Stomach smooth muscle (tissue), 2 donors: ENCODE data around the gene RASSF10.

ENCODE experiments used
- H3K27ac ChIP-seq: one replicate; pipeline ENCODE4 v1.7.0; 2013; ENCODE audit warnings: mild to moderate bottlenecking, low read length, inconsistent platforms
- H3K27me3 ChIP-seq, 2 donors: one replicate each; pipeline ENCODE4 v1.7.0; 2013; ENCODE audit warnings: low read length in 2 of 2; ENCODE audit not compliant: insufficient read depth in 2 of 2, control insufficient read depth in 1 of 2
- H3K36me3 ChIP-seq, 2 donors: one replicate each; pipeline ENCODE4 v1.7.0; 2013; ENCODE audit warnings: low read length in 2 of 2; ENCODE audit not compliant: control insufficient read depth in 2 of 2, insufficient read depth in 2 of 2
- H3K4me1 ChIP-seq: one replicate; pipeline ENCODE4 v1.7.0; 2013; ENCODE audit warnings: low read length; ENCODE audit not compliant: control insufficient read depth, insufficient read depth
- H3K4me3 ChIP-seq, 2 donors: one replicate each; pipeline ENCODE4 v1.7.0; 2013; ENCODE audit warnings: low read length in 2 of 2
- H3K9ac ChIP-seq, 2 donors: one replicate each; pipeline ENCODE4 v1.7.0; 2013; ENCODE audit warnings: low read length in 2 of 2, mild to moderate bottlenecking in 1 of 2
- H3K9me3 ChIP-seq, 2 donors: one replicate each; pipeline ENCODE4 v1.7.0; 2013; ENCODE audit warnings: low read length in 2 of 2; ENCODE audit not compliant: control insufficient read depth in 2 of 2
- donor health status: healthy.
- donor health status: Pancreatic carcinoma.

Gene RASSF10

GRCh38 chr11:12973528-12974181 is 35.5 kb upstream of the RASSF10 start:
- Histone ChIP-seq H3K9me3 (no peaks in the 10 kb centered on the region), H3K4me1 (no peaks in the 10 kb centered on the region), H3K4me3 (no peak overlapping the region), H3K27ac (no peak overlapping the region), H3K27me3 (no peaks in the 10 kb centered on the region), H3K9ac (no peak overlapping the region), H3K36me3 (no peaks in the 10 kb centered on the region)

- H3K9ac ChIP-seq, result no peak overlapping the region
- no peak overlapping the region for H3K4me3 ChIP-seq
- H3K9me3 ChIP-seq, result no peaks in the 10 kb centered on the region
- no peaks in the 10 kb centered on the region for H3K36me3 ChIP-seq
- no peaks in the 10 kb centered on the region for H3K4me1 ChIP-seq
- no peak overlapping the region for H3K27ac ChIP-seq
- no peaks in the 10 kb centered on the region for H3K27me3 ChIP-seq
These were observed 33.9 kb upstream of the RASSF10 start for GRCh38 chr11:12975195-12975594.

DNA sequence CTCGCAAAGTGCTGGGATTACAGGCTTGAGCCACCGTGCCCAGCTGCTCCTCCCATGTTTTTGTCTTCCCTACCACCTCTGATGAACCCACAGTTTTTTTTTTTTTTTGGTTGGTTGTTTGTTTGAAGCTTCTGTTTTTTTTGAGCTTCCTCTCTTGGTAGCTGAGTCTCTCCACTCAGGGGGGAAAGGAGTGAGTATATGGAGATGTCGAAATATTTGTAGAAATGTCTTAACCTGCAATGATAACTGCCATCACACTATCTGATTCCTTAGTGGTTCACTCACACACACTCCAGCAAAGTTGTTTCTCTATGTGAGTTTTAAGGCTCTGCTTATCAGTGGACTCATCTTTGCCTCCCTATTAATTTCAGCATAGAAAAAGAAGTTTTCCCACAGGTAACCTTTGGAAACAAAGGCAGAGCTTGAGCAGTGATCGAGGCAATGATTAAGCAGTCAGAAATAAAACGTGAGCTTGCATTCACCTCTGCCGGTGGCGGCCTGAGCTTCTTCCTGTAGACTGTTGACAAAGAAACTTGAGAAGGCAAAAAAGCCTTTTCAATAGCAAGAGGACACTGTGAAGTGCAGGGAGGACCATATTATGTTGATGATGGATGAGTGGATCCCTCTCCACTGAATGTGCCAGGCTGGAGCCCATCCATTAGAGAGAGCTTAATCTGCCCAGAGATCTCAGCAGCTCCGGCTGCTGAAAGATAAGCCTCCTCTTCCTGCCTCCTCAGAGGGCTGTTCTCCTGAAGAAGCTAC is 29.0 kb upstream of the RASSF10 start:
- no peak overlapping the region for H3K27ac ChIP-seq

GRCh38 chr11:12981676-12982522 is 27.2 kb upstream of the RASSF10 start:
- Histone ChIP-seq H3K27ac (no peak overlapping the region), H3K9ac (no peak overlapping the region), H3K27me3 (peaks cover 3 to 5% of the 10 kb centered on the region in 2 donors), H3K4me3 (no peak overlapping the region), H3K9me3 (no peaks in the 10 kb centered on the region), H3K4me1 (no peaks in the 10 kb centered on the region), H3K36me3 (no peaks in the 10 kb centered on the region)

More for the DNA sequence above, 29.0 kb upstream of the RASSF10 start:
- Histone ChIP-seq H3K27me3 (peaks cover 3 to 5% of the 10 kb centered on the region in 2 donors), H3K4me1 (no peaks in the 10 kb centered on the region), H3K4me3 (no peak overlapping the region), H3K9ac (no peak overlapping the region), H3K9me3 (no peaks in the 10 kb centered on the region), H3K36me3 (no peaks in the 10 kb centered on the region)

GRCh38 chr11:12983336-12983735 is 25.8 kb upstream of the RASSF10 start:
- Histone ChIP-seq H3K27me3 (peaks cover 3 to 5% of the 10 kb centered on the region in 2 donors), H3K36me3 (no peaks in the 10 kb centered on the region), H3K27ac (no peak overlapping the region), H3K9me3 (no peaks in the 10 kb centered on the region), H3K4me3 (no peak overlapping the region), H3K9ac (no peak overlapping the region), H3K4me1 (no peaks in the 10 kb centered on the region)

- Histone ChIP-seq H3K9me3 (no peaks in the 10 kb centered on the region), H3K4me3 (no peak overlapping the region), H3K27me3 (peaks cover 3 to 5% of the 10 kb centered on the region in 2 donors), H3K27ac (no peak overlapping the region), H3K4me1 (no peaks in the 10 kb centered on the region), H3K36me3 (no peaks in the 10 kb centered on the region), H3K9ac (no peak overlapping the region)
These were observed 22.8 kb upstream of the RASSF10 start for GRCh38 chr11:12986194-12986898.

- Histone ChIP-seq H3K9ac (no peak overlapping the region), H3K27ac (no peak overlapping the region), H3K36me3 (no peaks in the 10 kb centered on the region), H3K27me3 (no peaks in the 10 kb centered on the region), H3K4me3 (no peak overlapping the region), H3K9me3 (no peaks in the 10 kb centered on the region), H3K4me1 (no peaks in the 10 kb centered on the region)
These were observed 19.5 kb upstream of the RASSF10 start for GRCh38 chr11:12989428-12990161.

GRCh38 chr11:12990162-12990480 is 19.0 kb upstream of the RASSF10 start:
- Histone ChIP-seq H3K9me3 (no peaks in the 10 kb centered on the region), H3K4me3 (no peak overlapping the region), H3K4me1 (no peaks in the 10 kb centered on the region), H3K9ac (no peak overlapping the region), H3K27ac (no peak overlapping the region), H3K27me3 (no peaks in the 10 kb centered on the region), H3K36me3 (no peaks in the 10 kb centered on the region)

DNA sequence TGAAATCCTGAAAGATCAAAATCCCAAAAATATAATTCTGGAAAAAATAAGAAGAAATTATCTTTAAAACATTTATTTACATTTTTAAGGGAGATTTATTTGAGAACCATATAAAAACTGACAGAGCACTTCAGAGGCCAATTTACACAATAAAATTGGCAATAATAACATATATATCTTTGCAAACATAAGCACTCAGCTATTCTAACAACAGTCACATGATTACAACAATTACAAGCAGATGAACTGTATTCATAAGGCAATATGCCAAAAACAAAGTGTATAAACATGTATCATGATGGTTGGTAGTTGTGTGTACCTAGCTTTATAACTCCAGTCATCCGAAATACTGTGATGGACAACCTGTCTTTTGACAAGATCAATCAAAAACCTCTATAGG is 17.7 kb upstream of the RASSF10 start:
- Histone ChIP-seq H3K4me3 (no peak overlapping the region), H3K9ac (no peak overlapping the region), H3K36me3 (no peaks in the 10 kb centered on the region), H3K27ac (no peak overlapping the region), H3K4me1 (no peaks in the 10 kb centered on the region), H3K27me3 (no peaks in the 10 kb centered on the region), H3K9me3 (no peaks in the 10 kb centered on the region)

DNA sequence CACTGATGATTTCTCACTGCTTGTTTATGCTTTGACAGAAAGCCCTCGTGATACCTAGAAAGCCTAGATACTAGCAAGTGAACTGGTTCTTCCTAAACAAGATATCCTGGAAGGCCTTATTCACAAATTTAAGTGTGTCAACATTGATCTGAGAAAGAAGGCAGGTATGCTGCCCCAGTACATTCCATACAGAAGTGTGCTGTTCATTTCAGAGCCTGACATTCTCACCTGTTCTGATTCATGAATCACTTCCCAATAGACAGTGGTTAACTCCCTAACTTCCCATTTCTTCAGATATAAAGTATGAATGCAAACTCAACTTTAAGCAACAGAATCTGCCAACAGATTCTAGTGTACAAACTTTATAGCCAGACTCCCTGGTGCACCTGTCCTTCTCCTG is 15.5 kb upstream of the RASSF10 start:
- Histone ChIP-seq H3K9ac (no peak overlapping the region), H3K4me3 (no peak overlapping the region), H3K27me3 (no peaks in the 10 kb centered on the region), H3K9me3 (no peaks in the 10 kb centered on the region), H3K36me3 (no peaks in the 10 kb centered on the region), H3K4me1 (no peaks in the 10 kb centered on the region), H3K27ac (no peak overlapping the region)
